ENCODE measurements around the gene PYGM.

DNA sequence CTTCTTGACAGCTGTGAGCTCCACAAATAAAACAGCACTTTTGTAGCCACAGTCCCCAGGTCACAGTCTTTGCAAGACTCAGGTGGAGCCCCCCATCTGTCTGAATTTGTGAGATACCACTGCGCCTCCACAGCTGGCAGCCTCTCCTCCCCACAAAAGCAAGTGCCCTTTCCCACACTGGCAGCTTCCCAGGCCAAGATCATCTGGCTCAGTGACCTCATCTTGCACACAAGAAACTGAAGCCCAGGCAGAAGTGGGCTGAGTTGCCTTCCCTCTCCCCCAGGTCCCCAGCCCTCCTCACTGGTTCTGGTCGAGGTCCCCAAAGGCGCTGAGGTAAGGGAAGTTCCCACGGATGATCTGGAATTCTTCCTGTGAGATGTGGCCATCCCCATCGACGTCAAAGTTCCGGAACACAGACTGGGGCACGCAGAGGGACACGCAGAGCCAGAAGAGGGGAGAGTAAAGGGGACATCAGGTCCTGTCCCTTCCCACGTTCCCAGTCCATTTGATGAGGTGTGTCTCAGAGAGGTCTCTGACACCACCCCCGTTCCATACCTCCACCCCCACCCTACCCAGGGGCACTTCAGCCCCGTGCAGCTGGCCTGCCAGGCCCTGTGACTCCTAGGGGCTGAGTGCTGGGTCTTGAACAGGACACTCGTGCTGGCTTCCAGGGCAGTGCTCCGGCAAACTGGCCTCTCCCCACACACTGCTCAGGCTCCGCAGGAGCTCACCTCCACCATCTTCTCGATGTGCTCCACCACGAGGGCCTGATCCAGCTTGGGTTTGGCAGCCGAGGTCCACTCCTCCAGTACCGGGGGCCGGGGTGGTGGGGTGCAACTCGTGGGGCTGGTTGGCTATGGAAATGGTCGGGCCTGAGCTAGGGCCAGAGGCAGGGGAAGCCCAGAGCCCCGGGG, 24.7 kb downstream of the PYGM start:
- TF ChIP-seq, protein P1, sequence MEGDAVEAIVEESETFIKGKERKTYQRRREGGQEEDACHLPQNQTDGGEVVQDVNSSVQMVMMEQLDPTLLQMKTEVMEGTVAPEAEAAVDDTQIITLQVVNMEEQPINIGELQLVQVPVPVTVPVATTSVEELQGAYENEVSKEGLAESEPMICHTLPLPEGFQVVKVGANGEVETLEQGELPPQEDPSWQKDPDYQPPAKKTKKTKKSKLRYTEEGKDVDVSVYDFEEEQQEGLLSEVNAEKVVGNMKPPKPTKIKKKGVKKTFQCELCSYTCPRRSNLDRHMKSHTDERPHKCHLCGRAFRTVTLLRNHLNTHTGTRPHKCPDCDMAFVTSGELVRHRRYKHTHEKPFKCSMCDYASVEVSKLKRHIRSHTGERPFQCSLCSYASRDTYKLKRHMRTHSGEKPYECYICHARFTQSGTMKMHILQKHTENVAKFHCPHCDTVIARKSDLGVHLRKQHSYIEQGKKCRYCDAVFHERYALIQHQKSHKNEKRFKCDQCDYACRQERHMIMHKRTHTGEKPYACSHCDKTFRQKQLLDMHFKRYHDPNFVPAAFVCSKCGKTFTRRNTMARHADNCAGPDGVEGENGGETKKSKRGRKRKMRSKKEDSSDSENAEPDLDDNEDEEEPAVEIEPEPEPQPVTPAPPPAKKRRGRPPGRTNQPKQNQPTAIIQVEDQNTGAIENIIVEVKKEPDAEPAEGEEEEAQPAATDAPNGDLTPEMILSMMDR (conservative IDR thresholded peaks at IDR 0.05 in 1 of 2, IDR thresholded peaks at IDR 0.05 in 1 of 2; ENCODE audit: low read depth in 1 of 2, low read length in 2 of 2), result no peak
- TF ChIP-seq EZH2 (IDR thresholded peaks at IDR 0.05; ENCODE audit: low read length, missing control alignments), result no peak

Measured in fibroblast of lung (primary cell).